NCI-H1436 (cell line): ENCODE results near the gene ERGIC2.
"Not testable (repeated sequence)": the region's sequence is repeated elsewhere in the genome, so short reads cannot be mapped to it uniquely, and the experiment has no call there.

Experiments used
- DNase-seq: peaks from one replicate; lab custom pipeline; 2025; lab: John Stamatoyannopoulos, UW

ERGIC2 gene

GRCh38 chr12:29299633-29300032 lies 81.3 kb downstream of the ERGIC2 start:
- no peak for DNase-seq

DNA sequence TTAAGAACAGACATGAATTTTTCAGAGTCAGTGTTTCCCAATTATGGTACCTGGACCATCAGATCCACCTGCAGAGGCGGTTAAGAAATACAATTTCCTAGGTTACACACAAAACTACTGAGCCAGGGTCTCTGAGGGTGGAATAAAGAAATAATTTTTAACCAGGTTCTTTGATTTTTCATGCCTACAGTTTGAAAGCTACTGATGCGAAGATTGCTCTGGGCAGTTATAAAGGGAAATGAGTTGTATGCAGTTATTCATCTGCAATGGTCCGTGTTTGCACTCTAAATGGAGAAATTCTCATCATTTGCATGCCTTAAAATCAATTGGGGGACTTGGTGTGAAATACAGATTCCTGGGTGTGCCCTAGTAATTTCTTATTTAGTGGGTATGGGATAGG lies 89.7 kb downstream of the ERGIC2 start:
- no peak for DNase-seq

DNA sequence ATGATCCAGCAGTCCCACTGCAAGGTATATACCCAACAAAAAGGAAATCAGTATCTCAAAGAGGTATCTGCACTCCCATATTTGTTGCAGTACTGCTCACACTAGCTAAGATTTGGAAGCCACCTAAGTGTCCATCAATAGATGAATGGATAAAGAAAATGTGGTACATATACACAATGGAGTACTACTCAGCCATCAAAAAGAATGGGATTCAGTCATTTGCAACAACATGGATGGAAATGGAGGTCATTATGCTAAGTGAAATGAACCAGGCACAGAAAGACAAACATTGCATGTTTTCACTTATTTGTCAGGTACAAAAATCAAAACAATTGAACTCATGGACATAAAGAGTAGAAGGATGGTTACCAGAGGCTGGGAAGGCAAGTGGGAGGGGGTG lies 90.5 kb downstream of the ERGIC2 start:
- not testable (repeated sequence) for DNase-seq

DNA sequence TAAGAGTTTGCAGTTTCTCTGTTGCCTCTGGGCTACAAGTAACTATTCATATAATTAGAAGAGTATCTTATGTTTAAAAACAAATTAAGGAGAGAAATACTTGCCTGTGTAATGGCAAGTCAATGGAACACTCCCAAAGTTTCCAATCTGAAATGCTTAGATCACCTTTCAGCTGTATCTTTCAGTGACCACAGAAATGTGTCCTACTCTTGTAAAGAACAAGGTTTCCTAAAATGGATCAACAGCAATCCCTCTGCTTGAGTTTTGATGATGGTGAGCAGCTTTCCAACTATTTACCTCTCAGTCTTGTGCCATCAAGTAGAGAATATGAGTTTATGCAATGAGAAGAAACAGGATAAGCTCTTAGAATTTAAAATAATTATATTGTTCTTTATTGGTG lies 92.9 kb downstream of the ERGIC2 start:
- DNase-seq: no peak

- no peak for DNase-seq
Measured at GRCh38 chr12:29287622-29288021, 93.3 kb downstream of the ERGIC2 start.
